K562 (cell line): ENCODE results near the gene CLNK. TPM values are rescaled to one million over a fixed set of nuclear protein-coding genes. Genes with fewer than 3 reads are reported as not detected.
"Not testable (repeated sequence)": the region's sequence is repeated elsewhere in the genome, so short reads cannot be mapped to it uniquely, and the experiment has no call there.

Source experiments
- ATAC-seq: fragments of 200-7000 bp; cut with Tn5 transposase; 3 replicates; pipeline ENCODE4 v1.9.1; 2020; ENCODE audit warnings: moderate library complexity
- BruUV-seq: library from RNA; stranded (reverse); fragments of 400-500 nt; replicated peaks from 2 replicates; lab custom pipeline; 2021; lab: Mats Ljungman, UMichigan
- CTCF ChIA-PET: fragments of 300-600 bp; formaldehyde crosslinking; extraction: SDS; loops from one replicate; lab custom pipeline; 2021; ENCODE audit warnings: low intra/inter-chr PET ratio; lab: Yijun Ruan, JAX
- POLR2A ChIA-PET: fragments of 300-600, 350-650 bp; sonication (Branson Sonifier 250); formaldehyde crosslinking; extraction: SDS; loops from one replicate; lab custom pipeline; 2021; ENCODE audit warnings: antibody characterized with exemption, inconsistent platforms; lab: Yijun Ruan, JAX
- DNase-seq, 4 experiments: peaks; one replicate each; pipeline versions ENCODE4 v3.0.0 to v3.0.0-alpha.2; 2011 to 2018; ENCODE audit warnings: low spot score in 3 of 4, mixed read lengths in 3 of 4; ENCODE audit errors: extremely low read depth in 1 of 4
- FAIRE-seq: peaks from 2 replicates; lab custom pipeline; 2011; peaks lifted over from hg19 to GRCh38; lab: Jason Lieb, UNC
- H2AFZ ChIP-seq: 2 replicates; pipeline ENCODE4 v1.6.0; 2011; ENCODE audit warnings: low read depth, low read length, control low read depth, inconsistent platforms
- H3K27ac ChIP-seq: fragments of 200-600 bp; 3 replicates; pipeline ENCODE4 v1.8.0; 2011; ENCODE audit warnings: low read depth, mild to moderate bottlenecking, control low read depth, inconsistent platforms, low read length, moderate library complexity, mixed read lengths; ENCODE audit errors: extremely low read depth
- H3K27me3 ChIP-seq, 2 experiments: fragments of 300-600 bp in 1 of 2; 2 replicates in 1 of 2; 3 replicates in 1 of 2; pipeline versions ENCODE4 v1.6.0 to v1.8.0; 2011; ENCODE audit warnings: inconsistent platforms in 2 of 2, low read length in 2 of 2, mild to moderate bottlenecking in 1 of 2, mixed read lengths in 1 of 2, moderate library complexity in 1 of 2; ENCODE audit not compliant: control insufficient read depth in 2 of 2, insufficient read depth in 2 of 2
- H3K36me3 ChIP-seq: fragments of 300-600 bp; 3 replicates; pipeline ENCODE4 v1.8.0; 2011; ENCODE audit warnings: mild to moderate bottlenecking, low read length, inconsistent platforms; ENCODE audit not compliant: control insufficient read depth, insufficient read depth
- H3K4me1 ChIP-seq, 2 experiments: fragments of 200-600 bp in 1 of 2; replicated peaks in 1 of 2; 2 replicates in 1 of 2; 3 replicates in 1 of 2; pipeline versions ENCODE4 v1.5.1 to v1.8.0; 2011; ENCODE audit warnings: inconsistent platforms in 2 of 2, low read length in 2 of 2, mild to moderate bottlenecking in 1 of 2, mixed read lengths in 1 of 2, moderate library complexity in 1 of 2; ENCODE audit not compliant: control insufficient read depth in 2 of 2, insufficient read depth in 2 of 2
- H3K4me2 ChIP-seq: 2 replicates; pipeline ENCODE4 v1.6.1; 2011; ENCODE audit warnings: low read length, control low read depth, inconsistent platforms, mixed read lengths; ENCODE audit not compliant: insufficient read depth
- H3K4me3 ChIP-seq: fragments of 200-600 bp; sonication (generic), shearing (Covaris generic); 2 replicates; pipeline ENCODE4 v1.5.1; 2016; ENCODE audit warnings: control low read depth, inconsistent platforms
- H3K79me2 ChIP-seq: fragments of 200-600 bp; 3 replicates; pipeline ENCODE4 v1.8.0; 2011; ENCODE audit warnings: low read length, inconsistent platforms; ENCODE audit not compliant: control insufficient read depth, insufficient read depth
- H3K9ac ChIP-seq, 2 experiments: 2 replicates each; pipeline versions ENCODE4 v1.6.0 to v1.6.1; 2011; ENCODE audit warnings: low read depth in 2 of 2, low read length in 2 of 2, control low read depth in 1 of 2, inconsistent platforms in 1 of 2, mild to moderate bottlenecking in 1 of 2, mixed read lengths in 1 of 2; ENCODE audit not compliant: insufficient read depth in 1 of 2
- H3K9me1 ChIP-seq: one replicate; pipeline ENCODE4 v1.6.0; 2011; ENCODE audit warnings: inconsistent platforms, mild to moderate bottlenecking, low read length, moderate library complexity; ENCODE audit not compliant: control insufficient read depth, insufficient read depth
- H3K9me3 ChIP-seq: replicated peaks from 2 replicates; pipeline ENCODE4 v1.5.1; 2011; ENCODE audit warnings: low read depth, low read length, inconsistent platforms; ENCODE audit not compliant: control insufficient read depth, insufficient read depth
- H4K20me1 ChIP-seq: replicated peaks from 2 replicates; pipeline ENCODE4 v1.6.1; 2011; ENCODE audit warnings: low read length, inconsistent platforms, mixed read lengths; ENCODE audit not compliant: control insufficient read depth, insufficient read depth
- ARID1B ChIP-seq: fragments of 450-650 bp; IDR thresholded peaks from 2 replicates; pipeline ENCODE4 v1.6.1; 2016; ENCODE audit warnings: antibody characterized with exemption, mild to moderate bottlenecking, inconsistent platforms
- CBFA2T2 ChIP-seq: fragments of 450-650 bp; conservative IDR thresholded peaks from 2 replicates; pipeline ENCODE4 v1.6.1; 2017; ENCODE audit warnings: mild to moderate bottlenecking
- CBFA2T3 ChIP-seq: fragments of 450-650 bp; IDR thresholded peaks from 2 replicates; pipeline ENCODE4 v1.6.1; 2017
- NR2C1 ChIP-seq, 2 experiments: fragments of 450-650 bp; IDR thresholded peaks; 2 replicates each; pipeline ENCODE4 v1.6.1; 2017; ENCODE audit warnings: mild to moderate bottlenecking in 2 of 2, antibody characterized with exemption in 1 of 2, inconsistent platforms in 1 of 2, missing compliant biosample characterization in 1 of 2, missing genetic modification characterization in 1 of 2
- TAL1 ChIP-seq: fragments of 450-650 bp; IDR thresholded peaks from 2 replicates; pipeline ENCODE4 v1.6.1; 2016; ENCODE audit warnings: mild to moderate bottlenecking
- TCF3 ChIP-seq: sonication (generic); formaldehyde crosslinking; IDR thresholded peaks from 2 replicates; pipeline ENCODE4 v1.4.0; 2020; ENCODE audit warnings: mild to moderate bottlenecking, missing genetic modification reagents
- TEAD4 ChIP-seq, 2 experiments: sonication (generic) in 1 of 2; formaldehyde crosslinking in 1 of 2; IDR thresholded peaks; 2 replicates each; pipeline versions ENCODE4 v1.6.1 to v1.8.0; 2012 to 2022; ENCODE audit warnings: borderline replicate concordance in 1 of 2, inconsistent platforms in 1 of 2, low read length in 1 of 2, mild to moderate bottlenecking in 1 of 2, missing genetic modification reagents in 1 of 2
- WGBS: fragments of 100-300 bp; shearing (Covaris generic); methylation state at CpG from one replicate; pipeline ENCODE4 v1.1.6; 2016; ENCODE audit warnings: low coverage, mixed read lengths; ENCODE audit not compliant: insufficient coverage; ENCODE audit errors: missing lambda C conversion rate; 5-methylcytosine and 5-hydroxymethylcytosine counted together
- in situ Hi-C: fragments of 300-500 bp; cut with MboI; formaldehyde crosslinking; loops from 4 replicates; pipeline ENCODE4 v1.15.0; 2018; ENCODE audit warnings: inconsistent platforms, mixed read lengths
- intact Hi-C: fragments of 100-400 bp; cut with micrococcal nuclease; formaldehyde crosslinking; loops from 2 replicates; pipeline ENCODE4 v1.14.2; 2022
- polyA plus RNA-seq, 8 experiments: library from polyadenylated mRNA; depleted of rRNA in 4 of 8; stranded (reverse) in 5 of 8; unstranded in 3 of 8; fragments of >200 nt; fragmentation: Nextera tagmentation in 2 of 8; fragmentation: Illumina TruSeq in 1 of 8; extraction: Ambion mirVana in 2 of 8; extraction: Trizol in 1 of 8; gene quantifications; 2 replicates each; pipeline versions ENCODE4 v1.2.1 to v1.2.3, GENCODE V29; 2011 to 2014; ENCODE audit warnings: inconsistent platforms in 1 of 8, missing spikeins in 1 of 8
- total RNA-seq, 7 experiments: library from RNA; depleted of rRNA in 6 of 7; stranded (reverse); fragments of >200 nt in 6 of 7; fragmentation: Illumina TruSeq in 2 of 7; extraction: Trizol in 2 of 7; gene quantifications; 2 replicates each; pipeline versions ENCODE4 v1.2.1 to v1.2.3, GENCODE V29; 2011 to 2021; ENCODE audit warnings: low replicate concordance in 1 of 7

Gene CLNK
- total and polyA plus RNA-seq, 9 of the 15 experiments (the other 6 are each of a cell fraction or from before 2014, with no cell fraction given), result not detected

DNA sequence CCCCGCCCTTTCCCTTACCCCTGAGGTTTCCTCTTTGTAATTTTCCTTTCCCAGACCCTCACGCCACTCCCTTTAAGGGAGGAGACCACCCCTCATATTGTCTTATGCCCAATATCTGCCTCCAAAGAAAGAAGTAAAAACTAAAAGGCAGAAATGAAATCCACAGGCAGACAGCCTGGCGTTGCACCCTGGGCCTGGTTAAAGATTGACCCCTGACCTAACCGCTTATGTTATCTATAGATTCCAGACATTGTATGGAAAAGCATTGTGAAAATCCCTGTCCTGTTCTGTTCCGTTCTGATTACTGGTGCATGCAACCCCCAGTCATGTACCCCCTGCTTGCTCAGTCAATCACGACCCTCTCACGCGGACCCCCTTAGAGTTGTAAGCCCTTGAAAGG is 110.0 kb downstream of the CLNK start:
- H3K27ac ChIP-seq; in situ Hi-C loops; H3K4me2 ChIP-seq; FAIRE-seq; H3K36me3 ChIP-seq; H3K4me1 ChIP-seq; CTCF ChIA-PET; intact Hi-C loops; H4K20me1 ChIP-seq; H3K9me3 ChIP-seq; H3K4me3 ChIP-seq; DNase-seq; ATAC-seq; H2AFZ ChIP-seq; BruUV-seq; H3K79me2 ChIP-seq; H3K27me3 ChIP-seq; H3K9me1 ChIP-seq; H3K9ac ChIP-seq; TF ChIP-seq TEAD4 (CRISPR knock-in tag; IDR thresholded peaks at IDR 0.05; ENCODE audit: borderline replicate concordance): not testable (repeated sequence)
- peak; percentile 39; the same call in 1 of the 2 replicates for TF ChIP-seq TAL1
- TF ChIP-seq CBFA2T2, result 0 out of 2 replicates have a peak, but pooled peaks have one; percentile 12
- TF ChIP-seq CBFA2T3, result peak; percentile 35; the same call in 1 of the 2 replicates
- peak; percentile 61; the same call in 1 of the 2 replicates for TF ChIP-seq NR2C1 (IDR thresholded peaks at IDR 0.05)
- peak; percentile 80 for TF ChIP-seq NR2C1 (tag; IDR thresholded peaks at IDR 0.05)
- peak; percentile 38; the same call in 1 of the 2 replicates for TF ChIP-seq TEAD4 (IDR thresholded peaks at IDR 0.05; ENCODE audit: low read length)
- peak; percentile 36; the same call in 1 of the 2 replicates for TF ChIP-seq ARID1B
- TF ChIP-seq TCF3 (CRISPR knock-in tag), result peak; percentile 33; the same call in 1 of the 2 replicates
- 0% methylated on average over 5 of the region's 8 CpGs for WGBS
- POLR2A ChIA-PET, result interaction anchor here (0.7 kb wide), 1 partner anchor 44 kb away, joined by 3 read pairs; no protein-coding TSS in a partner anchor
